NK-92 treated with Interleukin-12 subunit alpha and Interleukin-12 subunit beta, amount 100 ng/mL, for 24 hours (cell line): Measurements from ENCODE around the gene RIC1.
"Not testable (repeated sequence)": the region's sequence is repeated elsewhere in the genome, so short reads cannot be mapped to it uniquely, and the experiment has no call there.

Experiments
- DNase-seq: peaks from one replicate; lab custom pipeline; 2025; lab: John Stamatoyannopoulos, UW

Gene RIC1

GRCh38 chr9:5624655-5625054 lies 4.3 kb upstream of the RIC1 start:
- DNase-seq = no peak

GRCh38 chr9:5626727-5627634 lies 1.9 kb upstream of the RIC1 start:
- DNase-seq = peak; percentile 8

- not testable (repeated sequence) for DNase-seq
Observed at GRCh38 chr9:5627686-5628085, 1.2 kb upstream of the RIC1 start.

- DNase-seq = no peak
Observed at GRCh38 chr9:5628183-5628529, 751 bp upstream of the RIC1 start.

GRCh38 chr9:5629312-5630080 lies 589 bp downstream of the RIC1 start:
- peak; percentile 45 for DNase-seq

- DNase-seq = no peak
Observed at GRCh38 chr9:5630081-5630507, 1.2 kb downstream of the RIC1 start.

GRCh38 chr9:5631026-5631425 lies 2.1 kb downstream of the RIC1 start:
- DNase-seq = no peak

- no peak for DNase-seq
Observed at GRCh38 chr9:5632540-5632939, 3.6 kb downstream of the RIC1 start.

- DNase-seq = no peak
Observed at GRCh38 chr9:5633243-5633642, 4.3 kb downstream of the RIC1 start.

GRCh38 chr9:5635390-5635789 lies 6.5 kb downstream of the RIC1 start:
- no peak for DNase-seq

GRCh38 chr9:5639816-5640215 lies 10.9 kb downstream of the RIC1 start:
- no peak for DNase-seq

- DNase-seq = no peak
Observed at GRCh38 chr9:5642170-5642569, 13.3 kb downstream of the RIC1 start.

- DNase-seq = no peak
Observed at GRCh38 chr9:5643005-5643624, 14.2 kb downstream of the RIC1 start.

- no peak for DNase-seq
Observed at GRCh38 chr9:5644501-5644900, 15.6 kb downstream of the RIC1 start.

GRCh38 chr9:5646116-5646515 lies 17.2 kb downstream of the RIC1 start:
- DNase-seq = no peak

GRCh38 chr9:5650356-5651105 lies 21.6 kb downstream of the RIC1 start:
- no peak for DNase-seq

GRCh38 chr9:5651246-5651645 lies 22.3 kb downstream of the RIC1 start:
- DNase-seq = no peak

GRCh38 chr9:5652821-5653220 lies 23.9 kb downstream of the RIC1 start:
- DNase-seq = no peak

GRCh38 chr9:5662804-5663203 lies 33.9 kb downstream of the RIC1 start:
- DNase-seq = not testable (repeated sequence)

GRCh38 chr9:5665059-5665458 lies 36.2 kb downstream of the RIC1 start:
- no peak for DNase-seq

- no peak for DNase-seq
Observed at GRCh38 chr9:5667391-5667790, 38.5 kb downstream of the RIC1 start.

- no peak for DNase-seq
Observed at GRCh38 chr9:5670079-5670478, 41.2 kb downstream of the RIC1 start.
